NCI-H526 treated with DMSO at 0.1 percent for 48 hours (cell line): ENCODE measurements around the gene ZPBP2.
A peak's percentile ranks its signal among the peaks of the same experiment; 100 is the strongest.
"Not testable (repeated sequence)": the region's sequence is repeated elsewhere in the genome, so short reads cannot be mapped to it uniquely, and the experiment has no call there.

Experiments used
- DNase-seq: peaks from one replicate; lab custom pipeline; 2025; lab: John Stamatoyannopoulos, UW

ZPBP2 gene

DNA sequence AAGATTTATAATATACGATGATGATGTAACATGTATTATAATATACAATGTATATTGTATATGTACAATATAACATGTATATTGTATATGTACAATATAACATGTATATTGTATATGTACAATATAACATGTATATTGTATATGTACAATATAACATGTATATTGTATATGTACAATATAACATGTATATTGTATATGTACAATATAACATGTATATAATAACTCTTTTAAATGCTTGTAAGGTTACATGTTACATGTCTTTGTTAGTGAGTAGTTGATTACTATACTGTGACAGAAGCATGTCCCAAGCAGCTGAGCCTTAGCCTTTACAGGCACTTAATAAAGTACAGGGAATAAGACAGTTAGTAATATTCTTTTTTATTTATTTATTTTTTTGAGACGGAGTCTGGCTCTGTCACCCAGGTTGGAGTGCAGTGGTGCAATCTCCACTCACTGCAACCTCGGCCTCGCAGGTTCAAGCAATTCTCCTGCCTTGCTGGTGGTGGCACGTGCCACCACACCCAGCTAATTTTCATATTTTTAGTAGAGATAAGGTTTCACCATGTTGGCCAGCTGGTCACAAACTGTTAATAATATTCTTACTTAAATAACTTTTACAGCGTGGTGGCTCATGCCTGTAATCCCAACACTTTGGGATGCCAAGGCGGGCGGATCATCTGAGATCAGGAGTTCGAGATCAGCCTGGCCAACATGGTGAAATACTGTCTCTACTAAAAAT is 11.9 kb upstream of the ZPBP2 start:
- not testable (repeated sequence) for DNase-seq

DNA sequence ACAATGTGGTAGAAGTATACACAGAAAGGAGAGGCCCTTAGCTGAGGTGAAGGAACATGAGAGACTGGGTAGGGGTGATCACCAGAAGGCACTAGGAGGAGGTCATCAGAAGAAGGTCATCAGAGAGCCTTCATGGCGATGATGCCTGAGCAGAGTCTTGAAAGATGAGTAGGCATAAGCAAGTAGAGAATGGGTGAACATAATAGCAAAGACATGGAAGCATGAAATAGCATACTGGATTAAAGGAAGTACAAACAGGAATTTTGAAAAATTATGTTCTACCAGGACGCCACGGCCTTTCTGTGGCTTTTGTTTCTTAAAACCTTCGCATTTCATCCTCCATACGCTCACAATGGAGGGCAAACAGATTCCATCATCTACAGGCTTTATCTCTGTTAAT is 6.8 kb upstream of the ZPBP2 start:
- no peak for DNase-seq

DNA sequence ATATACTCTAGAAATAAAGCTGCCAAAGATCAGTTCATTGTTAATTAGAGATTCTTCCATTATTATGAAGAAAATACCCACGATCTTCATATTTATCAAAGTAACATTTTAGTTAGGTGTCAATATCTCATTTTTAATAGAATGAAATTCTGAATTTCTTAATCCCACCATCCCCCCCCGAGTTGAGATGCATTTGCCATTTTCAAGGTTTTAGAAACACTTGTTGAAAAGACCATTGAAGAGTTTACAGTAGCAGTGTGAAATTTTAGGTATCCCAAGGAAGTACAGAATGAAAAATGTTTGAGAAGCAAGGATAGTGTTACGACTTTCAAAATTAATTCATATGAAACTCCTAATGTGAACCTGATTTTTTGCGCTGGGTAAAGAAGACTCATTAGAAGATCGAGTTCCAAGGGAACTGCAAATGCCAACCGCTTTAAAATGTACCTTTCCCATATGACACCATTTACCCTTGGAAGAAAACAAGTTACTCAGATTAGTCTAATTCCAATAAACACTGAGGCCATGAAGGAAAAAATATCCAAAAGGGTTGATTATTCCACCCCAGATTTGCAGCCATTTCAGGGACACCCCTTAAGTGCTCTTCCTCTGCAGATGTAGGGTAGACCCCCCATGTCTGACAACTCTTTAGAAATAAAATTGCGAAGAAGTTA is 4.6 kb upstream of the ZPBP2 start:
- no peak for DNase-seq

DNA sequence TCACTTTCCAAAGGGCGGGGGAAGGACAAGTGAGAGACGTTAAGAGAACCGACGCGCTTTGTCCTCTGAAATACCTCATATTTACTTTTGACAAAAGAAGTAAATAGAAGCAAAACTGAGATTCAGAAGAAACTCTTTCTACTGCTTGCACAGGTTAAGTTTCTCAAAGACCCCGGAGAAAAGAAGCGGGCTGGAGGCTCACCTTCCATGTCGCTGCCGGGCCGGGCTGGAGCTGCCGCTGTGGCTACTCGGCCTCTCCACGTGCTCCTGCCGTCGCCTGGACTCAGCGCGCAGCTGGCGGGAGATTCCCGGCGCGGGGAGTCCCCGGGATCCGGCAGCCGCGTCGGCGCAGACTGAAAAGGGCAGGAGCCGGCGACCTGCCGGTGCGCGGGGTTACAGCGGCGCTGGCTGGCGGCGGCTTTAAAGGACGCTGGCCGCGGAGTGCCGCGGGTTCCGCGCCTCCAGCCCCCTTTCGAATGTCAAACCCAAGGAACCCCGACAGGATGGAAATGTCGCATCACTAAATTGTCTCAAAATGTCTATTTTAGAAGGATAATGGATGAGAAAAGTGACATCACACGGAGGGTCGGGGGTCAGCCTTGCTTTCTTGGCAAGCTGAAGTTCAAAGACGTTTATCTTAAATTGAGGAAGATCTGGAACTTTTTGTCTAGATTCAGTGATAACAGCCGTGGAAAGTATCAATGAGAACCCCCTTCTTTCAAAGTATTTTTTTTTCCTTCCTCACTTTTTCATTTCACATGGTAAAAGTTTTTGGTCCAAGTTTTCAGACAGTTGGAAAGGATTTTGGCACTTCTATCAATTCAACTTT is 3.9 kb upstream of the ZPBP2 start, which contains the start of gene IKZF3:
IKZF3 (minus strand) TSS at position 395 of the 829 bp plus-strand sequence; CDS start at position 209, 186 bp downstream.
- peak; percentile 22 for DNase-seq

DNA sequence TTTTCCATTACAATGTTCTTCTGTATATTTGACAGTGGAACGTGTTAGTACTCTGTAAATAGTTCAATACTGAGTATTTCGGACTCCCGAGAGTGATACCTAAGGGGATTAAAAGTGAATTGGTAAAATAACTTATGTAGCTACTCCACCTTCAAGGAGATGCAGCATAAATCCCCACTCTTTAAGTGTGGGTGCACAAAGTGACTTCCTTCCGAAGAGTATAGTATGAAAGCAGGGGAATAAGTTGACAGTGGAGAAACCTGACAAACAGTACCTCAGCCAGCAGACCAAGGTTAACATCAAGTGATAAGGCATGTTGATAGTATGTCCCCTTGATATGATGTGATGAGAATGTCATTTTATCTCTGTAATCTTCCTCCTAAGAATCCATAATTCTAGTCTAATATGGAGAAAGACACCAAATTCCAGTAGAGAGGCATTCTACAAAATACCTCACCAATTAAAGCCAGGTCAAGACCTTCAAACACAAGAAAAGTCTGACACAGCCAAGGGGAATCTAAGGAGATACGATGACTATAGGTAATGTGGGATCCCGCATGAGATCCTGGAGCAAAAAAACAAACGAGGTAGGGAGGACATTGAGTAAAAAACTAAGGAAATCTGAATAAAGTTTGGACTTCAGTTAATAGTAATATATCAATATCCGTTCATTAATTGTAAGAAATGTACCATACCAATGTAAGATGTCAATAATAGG is 1.8 kb upstream of the ZPBP2 start:
- DNase-seq, result no peak

DNA sequence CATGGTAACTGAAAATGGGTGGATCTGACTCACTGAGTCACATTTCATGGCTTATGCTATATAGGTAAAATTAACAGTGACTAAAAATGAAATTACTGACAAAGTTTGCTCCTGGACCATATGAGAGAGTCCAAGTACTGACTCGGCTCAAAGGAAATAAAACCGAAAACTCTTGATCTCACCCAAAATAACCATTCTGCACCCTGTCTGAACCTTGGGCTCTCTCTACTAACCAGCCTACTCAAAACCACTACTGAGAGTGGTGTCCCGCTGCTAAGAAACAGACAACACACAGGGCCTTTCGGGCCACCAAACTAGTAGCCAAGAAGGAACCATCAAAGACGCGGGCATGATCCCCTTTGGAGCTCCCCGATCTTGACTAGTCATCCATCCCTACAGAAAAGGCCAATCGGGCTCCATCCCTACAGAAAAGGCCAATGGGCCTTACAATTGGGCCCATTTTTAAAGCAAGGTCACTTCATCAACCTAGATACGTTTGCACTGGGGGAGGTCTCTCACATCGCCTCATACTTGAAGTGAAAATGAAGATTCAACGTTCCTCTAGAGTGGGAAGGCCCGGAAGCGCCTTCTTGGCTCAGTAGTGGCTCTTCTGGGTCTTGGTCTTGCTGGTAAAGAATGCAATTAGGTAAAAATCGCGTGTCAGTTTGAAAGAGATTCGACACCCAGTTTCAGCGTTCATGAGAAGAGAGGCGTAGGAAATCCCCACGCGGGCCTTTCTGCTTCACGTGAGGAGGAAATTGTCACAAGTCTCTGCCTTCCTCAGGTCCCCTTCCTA is 720 bp upstream of the ZPBP2 start:
- no peak for DNase-seq

DNA sequence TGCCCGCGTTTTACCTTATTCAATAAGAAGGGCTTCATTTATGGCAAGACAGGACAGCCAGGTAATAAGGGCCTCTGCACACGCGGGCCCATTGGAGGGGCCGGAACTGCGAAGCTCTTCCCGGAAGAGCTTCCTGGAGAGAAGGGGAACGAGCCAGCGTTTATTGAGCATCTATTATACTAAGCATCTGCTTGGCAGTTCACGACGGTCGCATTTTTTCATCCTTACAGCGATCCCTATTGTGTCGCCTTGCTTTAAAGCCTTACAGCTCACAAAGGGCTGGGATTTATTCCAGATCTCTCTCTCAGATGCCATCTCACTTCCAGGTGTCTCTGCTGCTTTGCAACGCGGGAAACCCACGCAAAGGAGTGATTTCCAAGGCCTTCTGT is 546 bp downstream of the ZPBP2 start:
- DNase-seq, result no peak

DNA sequence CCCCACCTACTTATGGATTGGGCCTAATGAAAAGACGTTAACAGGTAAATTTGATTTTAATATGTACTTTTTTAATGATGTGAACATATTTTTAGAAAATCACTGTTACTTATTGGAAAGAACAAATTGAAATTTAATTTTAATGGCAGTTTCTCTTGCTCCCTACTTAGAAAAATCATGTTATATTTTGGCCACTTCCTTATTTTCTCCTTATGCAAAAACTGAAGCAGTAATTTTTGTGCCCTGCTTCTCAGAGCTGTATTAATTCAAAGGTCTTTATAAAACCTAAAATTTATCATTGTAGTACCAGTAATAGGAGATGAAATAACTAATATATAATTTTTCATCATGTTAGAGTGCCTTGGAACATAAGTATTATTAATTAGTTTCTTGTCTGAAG is 2.8 kb downstream of the ZPBP2 start:
- DNase-seq, result no peak

DNA sequence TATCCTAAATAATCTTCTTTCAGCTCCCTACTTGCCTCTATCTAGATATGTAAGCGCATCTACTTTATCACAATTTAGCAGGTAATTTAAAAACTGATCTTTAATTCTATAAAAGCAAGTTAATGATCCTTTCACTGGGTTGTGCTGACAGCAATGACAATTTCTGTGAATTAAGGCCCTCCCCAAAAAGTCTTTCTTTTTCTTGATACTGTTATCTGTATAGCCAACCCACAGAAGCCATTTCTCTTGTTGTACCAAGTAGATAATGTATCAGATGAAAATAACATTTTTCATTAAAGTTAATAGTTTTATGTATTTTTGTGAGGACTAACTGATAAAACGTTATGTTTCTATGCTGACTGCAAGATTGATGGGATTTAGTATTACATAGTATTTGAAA is 3.8 kb downstream of the ZPBP2 start:
- DNase-seq, result no peak

DNA sequence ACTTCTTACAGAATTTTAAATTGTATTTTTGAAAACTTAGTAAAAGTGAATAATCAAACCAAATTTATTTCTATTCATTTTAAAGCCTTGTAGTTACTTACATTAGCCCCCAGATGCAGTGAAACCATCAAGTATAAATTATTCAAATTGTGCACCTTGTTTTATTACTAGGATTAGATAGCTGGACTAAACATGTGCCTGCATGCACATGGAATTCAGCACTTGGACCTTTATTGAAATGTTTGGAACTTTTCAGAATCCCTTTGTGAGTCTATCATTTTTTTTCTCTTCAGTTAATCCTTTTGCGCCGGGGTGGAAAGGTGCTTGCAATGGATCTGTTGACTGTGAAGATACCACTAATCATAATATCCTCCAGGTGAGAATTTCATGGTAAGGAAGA is 4.7 kb downstream of the ZPBP2 start:
- DNase-seq, result peak; percentile 34

DNA sequence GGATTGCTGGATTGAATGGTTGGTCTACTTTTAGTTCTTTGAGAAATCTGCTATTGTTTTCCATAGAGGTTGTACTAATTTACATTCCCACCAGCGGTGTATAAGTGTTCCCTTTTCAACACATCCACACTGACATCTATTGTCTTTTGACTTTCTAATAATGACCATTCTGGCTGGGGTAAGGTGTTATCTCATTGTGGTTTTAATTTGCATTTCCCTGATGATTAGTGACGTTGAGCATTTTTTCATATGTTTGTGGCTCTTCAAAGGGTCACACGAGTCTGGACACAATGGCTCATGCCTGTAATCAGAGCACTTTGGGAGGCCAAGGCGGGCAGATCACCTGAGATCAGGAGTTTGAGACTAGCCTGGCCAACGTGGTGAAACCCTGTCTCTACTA is 18.1 kb downstream of the ZPBP2 start:
- DNase-seq, result not testable (repeated sequence)

DNA sequence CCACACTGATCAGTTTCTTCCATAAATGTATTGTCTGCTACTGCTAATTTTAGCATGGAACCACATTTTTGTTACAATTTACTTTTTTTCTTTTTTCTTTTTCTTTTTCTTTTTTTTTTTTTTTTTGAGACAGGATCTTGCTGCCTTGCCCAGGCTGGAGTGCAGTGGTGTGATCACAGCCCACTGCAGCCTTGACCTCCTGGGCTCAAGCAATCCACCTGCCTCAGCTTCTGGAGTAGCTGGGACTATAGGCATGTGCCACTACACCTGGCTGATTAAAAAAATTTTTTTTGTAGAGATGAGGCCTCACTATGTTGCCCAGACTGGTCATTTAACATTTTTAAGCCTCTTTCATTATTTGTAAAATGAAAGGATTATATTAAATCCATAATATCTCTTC is 19.1 kb downstream of the ZPBP2 start:
- DNase-seq, result no peak

DNA sequence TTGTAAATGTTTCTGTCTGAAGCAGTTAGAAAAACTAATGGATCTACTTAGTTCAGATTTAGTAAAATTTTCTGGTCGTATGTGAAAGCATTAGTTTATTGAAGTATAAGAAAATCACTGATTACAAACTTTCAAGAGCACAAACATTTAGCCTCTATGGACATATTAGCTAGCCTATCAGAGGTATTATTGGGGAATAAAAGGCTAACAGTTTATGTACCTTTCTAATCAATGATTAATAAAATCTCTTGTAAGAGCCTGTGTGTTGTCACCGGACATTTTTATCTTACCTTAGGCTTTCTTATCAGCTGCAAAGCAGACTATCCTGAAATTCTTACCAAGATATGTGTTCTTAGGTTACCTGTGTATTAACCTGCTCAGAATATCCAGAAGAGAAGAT is 21.2 kb downstream of the ZPBP2 start:
- DNase-seq, result no peak

DNA sequence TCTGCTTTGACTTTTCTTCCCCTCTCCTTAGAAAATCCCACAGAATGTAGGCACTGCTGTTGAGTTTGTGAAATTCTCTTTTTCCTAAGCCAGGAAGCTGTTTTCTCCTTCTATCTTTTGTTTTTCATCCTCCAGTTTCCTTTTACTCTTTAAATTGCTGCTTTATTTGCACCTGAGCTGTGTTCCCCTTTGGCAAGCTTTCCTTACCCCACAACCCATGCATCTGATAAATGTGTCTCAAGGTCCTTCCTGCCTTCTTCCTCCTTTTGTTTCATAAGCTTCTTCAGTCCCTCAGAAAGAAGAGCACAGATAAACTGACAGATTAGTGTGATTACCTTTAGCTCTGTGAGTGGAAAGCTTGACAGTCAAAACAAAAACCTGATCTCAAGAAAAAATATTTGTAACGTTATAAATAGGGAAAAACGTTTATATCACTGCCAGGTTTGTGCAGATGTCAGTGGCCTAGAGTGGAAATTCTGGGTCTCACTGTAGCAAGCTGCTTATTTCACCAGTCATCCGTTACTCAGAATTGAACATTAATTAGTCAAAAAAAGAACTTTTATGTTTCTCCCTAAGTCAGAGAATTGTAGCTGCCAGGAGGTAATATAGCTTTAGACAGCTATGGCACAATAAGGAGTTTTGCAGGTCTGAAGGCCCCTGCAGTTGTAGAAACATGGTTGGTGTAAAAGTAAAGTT is 26.8 kb downstream of the ZPBP2 start:
- DNase-seq, result no peak

DNA sequence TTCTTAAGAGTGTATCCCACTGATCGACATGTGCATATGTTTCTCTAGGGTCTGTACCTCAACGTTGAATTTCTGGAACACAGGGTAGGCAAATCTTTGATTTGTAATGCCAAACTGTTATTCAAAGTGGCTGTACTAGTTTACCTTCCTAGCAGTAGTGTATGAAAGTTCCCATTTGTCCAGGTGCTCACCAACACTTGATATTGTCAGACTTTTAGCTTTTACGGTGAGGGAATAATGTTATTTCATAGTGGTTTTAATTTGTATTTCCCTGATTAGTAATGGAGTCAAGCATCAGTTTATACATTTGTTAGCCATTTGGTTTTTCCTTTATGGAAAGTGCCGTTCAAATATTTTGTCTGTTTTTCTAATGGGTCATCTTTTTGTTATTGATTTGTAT is 30.1 kb downstream of the ZPBP2 start:
- no peak for DNase-seq

DNA sequence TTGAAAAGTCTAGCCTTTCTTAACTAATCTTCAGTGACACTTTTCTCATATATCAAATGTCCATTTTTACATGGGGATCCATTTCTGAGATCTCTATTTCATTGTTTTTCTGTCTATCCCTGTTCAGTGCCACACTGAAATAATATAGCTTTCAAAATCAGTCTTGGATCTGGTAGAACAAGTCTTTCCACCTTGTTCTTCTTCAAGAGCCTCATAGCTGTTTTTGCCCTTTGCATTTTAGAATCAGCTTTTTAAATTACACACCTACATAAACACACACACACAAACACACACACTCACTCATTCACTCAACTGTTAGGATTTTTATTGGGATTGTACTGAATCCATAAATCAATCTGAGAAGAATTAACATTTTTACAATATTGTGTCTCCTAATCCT is 31.2 kb downstream of the ZPBP2 start:
- DNase-seq, result no peak

DNA sequence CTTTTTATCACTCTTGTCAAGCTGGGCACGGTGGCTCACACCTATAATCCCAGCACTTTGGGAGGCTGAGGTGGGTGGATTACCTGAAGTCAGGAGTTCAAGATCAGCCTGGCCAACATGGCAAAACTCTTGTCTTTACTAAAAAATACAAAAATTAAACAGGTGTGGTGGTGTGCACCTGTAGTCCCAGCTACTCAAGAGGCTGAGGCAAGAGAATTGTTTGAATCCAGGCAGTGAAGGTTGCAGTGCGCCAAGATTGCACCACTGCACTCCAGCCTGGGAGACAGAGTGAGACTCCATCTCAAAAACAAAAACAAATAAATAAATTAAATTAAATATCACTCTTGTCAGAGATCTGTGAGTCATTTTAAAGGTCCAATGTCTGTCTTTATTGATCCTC is 34.0 kb downstream of the ZPBP2 start:
- not testable (repeated sequence) for DNase-seq

DNA sequence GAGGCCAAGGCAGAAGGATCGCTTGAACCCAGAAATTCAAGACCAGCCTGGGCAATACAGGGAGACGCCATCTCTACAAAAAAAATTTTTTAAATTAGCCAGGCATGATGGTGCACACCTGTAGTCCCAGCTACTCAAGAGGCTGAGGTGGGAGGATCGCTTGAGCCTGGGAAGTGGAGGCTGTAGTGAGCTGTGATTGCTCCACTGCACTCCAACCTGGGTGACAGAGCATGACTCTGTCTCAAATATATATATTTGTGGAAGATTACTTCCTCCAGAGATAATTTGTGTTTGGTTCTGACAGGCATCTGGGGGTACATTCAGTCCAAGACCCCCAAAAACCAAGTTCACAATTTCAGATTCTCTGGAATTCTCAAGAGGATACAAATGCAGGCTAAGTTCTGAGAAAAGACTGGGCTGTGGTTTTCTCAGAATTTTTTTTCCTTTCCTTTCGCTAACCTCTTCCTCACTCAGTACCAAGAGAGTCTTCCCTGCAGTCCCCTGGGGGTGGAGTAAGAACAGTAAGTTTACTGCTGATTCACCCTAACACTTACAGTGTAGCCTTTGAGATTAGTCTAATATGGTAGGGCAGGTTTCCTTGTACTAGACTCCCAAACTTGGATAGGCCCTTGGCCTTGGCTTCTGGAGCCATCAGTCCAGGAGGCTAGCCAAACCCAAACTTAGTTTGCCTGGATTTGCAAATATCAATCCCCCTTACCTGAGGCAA is 35.3 kb downstream of the ZPBP2 start:
- DNase-seq, result no peak

DNA sequence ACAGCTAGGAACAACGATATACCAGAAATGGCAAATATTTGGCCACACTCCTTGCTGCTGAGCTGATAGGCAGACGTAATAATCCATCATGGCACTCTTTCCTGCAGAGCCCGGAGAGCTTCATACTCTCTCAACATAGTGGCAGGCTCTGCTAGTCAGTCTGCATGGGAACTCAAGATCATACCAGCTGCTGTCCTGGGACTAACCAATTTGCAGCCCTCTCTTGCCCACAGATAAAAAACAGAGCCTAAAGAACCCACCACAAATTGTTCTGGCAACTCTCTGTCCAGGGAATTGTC is 36.9 kb downstream of the ZPBP2 start:
- DNase-seq, result no peak

DNA sequence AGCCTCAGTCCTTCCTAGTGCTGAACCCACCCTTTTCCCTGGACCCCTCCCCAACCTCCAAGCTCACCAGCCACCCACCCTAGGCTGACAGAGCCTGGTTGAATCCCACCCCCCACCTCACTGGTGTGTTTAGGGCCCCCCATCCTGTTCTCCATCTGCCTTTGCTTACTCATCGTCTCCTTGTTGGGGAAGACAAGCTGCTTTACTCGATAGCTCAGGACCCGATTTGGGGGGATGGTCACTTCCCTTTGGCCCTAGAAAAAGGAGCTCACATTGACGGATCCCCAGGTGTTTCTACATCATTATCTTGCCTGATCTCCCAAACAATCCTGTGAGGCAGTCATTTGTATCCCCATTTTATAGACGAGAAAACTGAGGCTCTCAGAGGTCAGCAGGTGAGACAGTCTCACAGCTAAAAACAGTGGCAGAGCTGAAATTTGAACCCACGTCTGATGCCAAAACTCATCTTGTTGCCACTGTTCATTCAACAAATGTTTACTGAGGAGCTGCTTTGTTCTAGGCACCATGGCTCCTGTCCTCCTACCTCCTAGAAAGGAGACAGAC is 40.9 kb downstream of the ZPBP2 start:
- DNase-seq, result no peak
